ENCODE measurements around the gene CHCHD3.

Gene CHCHD3

DNA sequence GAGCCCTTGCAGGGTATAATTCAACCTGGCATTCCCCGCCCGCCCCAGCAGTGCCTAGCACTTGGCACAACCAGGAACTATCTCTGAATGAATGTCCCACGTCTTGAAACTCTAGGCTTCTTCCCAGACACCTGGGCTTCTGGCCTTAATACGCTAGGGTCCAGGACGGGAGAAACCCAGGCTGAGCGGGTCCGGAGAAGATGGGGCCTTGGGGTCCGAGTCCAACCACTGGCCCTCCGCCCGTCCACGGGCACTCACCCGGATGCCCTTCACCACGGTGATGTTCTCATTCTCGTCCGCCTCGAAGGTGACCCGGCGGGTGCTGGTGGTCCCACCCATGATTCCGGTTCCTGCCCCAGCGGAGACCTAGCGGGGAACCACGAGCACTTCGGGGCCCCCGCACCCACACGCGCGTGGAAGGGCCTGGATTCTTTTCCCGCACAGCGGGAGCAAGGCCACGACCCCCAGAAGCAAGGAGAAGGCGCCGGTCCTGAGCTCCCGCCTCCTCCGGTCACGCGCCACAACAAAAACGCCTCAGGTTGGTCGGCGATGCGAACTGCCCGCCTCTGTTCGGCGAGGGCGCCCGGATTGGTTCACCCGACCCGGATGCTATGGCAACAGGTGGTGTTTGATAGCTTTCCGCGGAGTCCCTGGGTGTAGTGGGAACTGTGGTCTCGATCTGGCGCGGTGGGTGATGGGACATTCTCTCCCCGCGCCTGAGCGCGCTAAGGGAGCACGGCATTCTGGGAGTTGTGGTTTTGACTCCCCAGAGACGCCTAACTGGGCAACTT, at the start of gene CHCHD3:
Gene CHCHD3 (minus strand): TSS at position 492 of the 791 bp plus-strand sequence. CDS start 153 bp downstream, at position 339.
- in situ Hi-C loops (cut with MboI; ENCODE audit: low sequenced_read_pairs) = no loop called here

DNA sequence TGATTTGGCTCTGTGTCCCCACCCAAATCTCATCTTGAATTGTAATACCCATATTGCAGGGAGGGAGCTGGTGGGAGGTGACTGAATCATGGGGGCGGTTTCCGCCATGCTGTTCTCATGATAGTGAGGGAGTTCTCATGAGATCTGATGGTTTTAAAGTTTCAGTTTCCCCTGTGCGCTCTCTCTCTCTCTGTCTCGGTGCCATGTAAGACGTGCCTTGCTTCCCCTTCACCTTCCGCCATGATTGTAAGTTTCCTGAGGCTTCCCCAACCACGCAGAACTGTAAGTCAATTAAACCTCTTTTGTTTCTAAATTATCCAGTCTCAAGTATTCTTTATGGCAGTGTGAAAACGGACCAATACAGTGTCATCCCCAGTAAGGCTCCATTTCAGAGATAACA, 48.3 kb upstream of the CHCHD3 start:
- in situ Hi-C loops (cut with MboI; ENCODE audit: low sequenced_read_pairs) = no loop called here

DNA sequence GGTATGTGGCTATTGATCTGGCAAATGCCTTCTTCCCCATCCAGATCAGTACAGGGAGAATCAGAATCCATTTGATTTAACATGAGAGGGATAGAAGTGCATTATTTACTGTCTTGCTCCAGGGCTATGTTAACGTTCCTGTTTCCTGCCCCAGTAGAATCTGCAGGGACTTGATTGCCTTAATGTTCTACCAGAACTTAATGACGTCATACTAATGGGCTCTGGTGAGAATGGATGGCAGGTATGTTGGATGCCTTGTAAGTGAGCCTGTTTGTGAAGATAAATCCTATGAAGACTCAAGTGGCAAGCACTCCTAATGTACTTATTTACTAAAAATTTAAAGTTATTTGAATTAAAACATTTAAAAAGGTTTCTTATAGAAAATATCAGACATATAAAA, 44.5 kb upstream of the CHCHD3 start:
- in situ Hi-C loops (cut with MboI; ENCODE audit: low sequenced_read_pairs) = no loop called here

DNA sequence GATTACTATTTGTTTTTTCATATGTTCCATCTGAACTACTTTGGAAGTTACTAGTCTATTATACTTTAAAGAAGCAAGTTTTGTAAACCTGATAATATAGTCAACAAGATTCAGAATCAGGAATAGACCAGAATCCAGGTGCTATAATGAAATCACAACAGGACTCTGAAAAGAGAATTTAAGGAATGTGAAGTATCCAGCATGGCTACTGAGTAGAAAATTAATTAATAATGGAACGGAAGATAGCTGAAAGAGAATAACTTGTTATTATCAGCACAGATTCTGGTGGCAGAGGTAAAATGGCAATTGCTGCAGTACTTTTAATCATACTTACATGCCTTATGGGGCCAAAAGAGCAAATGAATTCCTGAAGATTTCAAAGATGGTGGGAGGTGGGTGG, 43.1 kb upstream of the CHCHD3 start:
- in situ Hi-C loops (cut with MboI; ENCODE audit: low sequenced_read_pairs) = no loop called here

DNA sequence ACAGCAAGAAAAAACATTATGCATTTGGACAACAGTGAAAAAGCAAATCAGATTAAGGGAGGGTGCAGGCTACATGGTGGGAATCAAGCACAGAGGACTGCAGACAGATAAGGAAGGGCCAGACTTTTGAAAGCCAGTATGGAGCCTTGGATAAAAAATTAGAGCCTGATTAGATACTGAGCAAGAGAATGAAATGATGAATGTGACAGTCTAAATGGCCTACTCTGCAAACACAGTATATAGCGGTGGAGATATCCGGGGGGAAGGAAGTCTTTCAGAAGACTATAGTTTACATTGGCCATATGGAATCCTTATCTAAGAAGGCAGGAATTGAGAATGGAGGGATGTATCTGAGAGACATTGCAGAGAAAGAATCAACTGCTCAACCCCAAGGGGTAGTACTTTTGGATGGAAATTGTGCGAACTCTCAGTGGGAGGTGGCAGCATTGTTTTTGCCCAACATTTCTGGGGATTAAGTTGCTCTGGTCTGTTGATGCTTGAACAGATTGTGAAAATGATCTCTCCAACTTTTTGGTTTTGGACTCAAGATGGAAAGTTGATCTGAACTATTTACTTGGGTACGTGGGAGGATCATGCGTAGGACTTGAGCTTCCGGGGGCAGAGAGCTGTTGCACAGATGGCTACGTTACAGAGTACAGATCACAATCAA, 39.4 kb upstream of the CHCHD3 start:
- in situ Hi-C loops (cut with MboI; ENCODE audit: low sequenced_read_pairs) = no loop called here

DNA sequence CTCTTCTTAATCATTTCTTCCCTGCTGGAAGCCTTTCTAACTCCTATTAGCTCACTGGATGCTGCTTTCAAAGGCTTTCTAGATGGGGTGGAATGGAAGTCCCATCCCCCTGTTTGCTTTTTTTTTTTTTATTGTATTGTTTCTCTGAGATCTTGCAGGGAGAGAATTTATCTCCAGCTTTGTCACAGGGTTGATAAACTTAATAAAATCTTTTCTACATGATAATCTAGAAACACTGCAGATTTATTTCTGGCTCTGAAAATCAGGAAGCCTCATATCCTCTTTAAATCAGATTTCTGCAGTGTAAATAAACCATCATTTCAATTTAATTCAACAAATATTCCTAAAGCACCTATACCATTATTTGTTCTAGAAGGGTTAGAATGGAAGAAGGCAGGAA, 37.2 kb upstream of the CHCHD3 start:
- in situ Hi-C loops (cut with MboI; ENCODE audit: low sequenced_read_pairs) = no loop called here

DNA sequence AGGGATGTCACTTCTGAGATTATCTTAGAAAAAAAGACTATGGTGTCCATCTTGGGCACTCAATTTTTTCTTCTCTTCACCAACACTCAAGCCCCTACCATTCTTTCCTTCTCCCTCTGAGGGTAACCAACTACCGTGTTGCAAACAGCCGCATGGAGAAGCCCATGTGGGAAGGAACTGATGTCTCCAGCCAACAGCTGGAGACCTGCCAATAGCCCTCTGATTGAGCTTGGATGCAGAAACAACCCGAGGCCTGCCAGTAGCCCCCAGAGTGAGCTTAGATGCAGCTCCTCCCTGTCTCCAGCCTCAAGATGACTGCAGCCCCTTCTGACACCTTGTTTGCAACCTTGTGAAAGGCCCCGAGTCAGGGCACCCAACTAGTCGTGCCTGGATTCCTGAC, 36.4 kb upstream of the CHCHD3 start:
- in situ Hi-C loops (cut with MboI; ENCODE audit: low sequenced_read_pairs) = no loop called here

DNA sequence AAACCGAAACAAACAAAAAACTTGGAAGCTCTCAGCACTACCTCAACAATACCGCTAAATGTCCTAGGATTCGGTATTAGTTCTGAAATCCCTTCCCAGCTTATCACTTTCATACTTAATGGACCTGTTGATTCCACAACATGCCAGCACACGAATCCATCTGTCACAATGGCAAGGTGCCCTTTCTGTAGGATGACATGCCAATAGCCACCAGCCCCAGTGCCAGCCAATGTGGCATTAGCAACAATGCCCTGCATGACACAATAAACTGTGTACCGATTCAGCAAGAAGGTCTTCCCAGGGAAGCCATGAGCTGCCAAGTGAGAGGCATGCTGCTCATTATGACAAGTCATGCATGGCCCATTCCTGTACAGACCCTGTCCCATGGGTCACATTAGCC, 35.6 kb upstream of the CHCHD3 start:
- in situ Hi-C loops (cut with MboI; ENCODE audit: low sequenced_read_pairs) = no loop called here

DNA sequence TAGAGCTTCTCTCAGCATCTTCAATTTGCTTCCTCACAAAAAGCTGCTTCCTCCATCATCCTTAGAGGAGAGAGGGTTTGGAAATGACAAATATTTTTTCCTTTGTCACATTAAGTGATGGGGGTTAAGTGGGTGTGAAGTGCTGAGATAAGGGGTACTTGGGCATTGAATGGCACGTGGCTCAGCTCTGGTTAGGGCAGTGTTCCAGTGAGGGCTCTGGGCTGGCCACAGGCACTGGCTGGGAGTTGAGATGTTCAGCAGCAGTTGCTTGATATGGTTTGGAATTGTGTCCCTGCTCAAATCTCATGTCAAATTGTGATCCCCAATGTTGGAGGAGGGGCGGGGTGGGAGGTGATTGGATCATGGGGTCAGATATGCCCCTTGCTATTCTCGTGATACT, 33.7 kb upstream of the CHCHD3 start:
- in situ Hi-C loops (cut with MboI; ENCODE audit: low sequenced_read_pairs) = no loop called here

DNA sequence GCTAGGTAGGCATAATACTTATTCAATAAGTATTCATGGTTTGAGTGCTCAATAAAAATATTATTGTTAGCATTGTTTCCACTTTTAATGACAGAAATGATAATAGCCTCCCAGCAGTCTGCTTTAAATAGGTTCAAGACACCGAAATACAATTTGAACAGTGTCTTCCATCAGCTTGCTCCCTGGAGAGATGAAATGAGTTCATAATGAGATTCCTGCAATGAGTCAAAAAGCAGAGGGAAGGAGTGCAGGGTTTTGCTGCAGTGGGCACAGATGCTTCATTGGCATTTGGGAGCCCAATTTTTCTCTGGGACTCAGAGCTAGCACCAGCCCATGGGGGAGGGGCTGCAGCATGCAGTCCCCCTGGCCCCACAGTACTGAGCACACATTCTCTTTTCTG, 32.6 kb upstream of the CHCHD3 start:
- in situ Hi-C loops (cut with MboI; ENCODE audit: low sequenced_read_pairs) = no loop called here

DNA sequence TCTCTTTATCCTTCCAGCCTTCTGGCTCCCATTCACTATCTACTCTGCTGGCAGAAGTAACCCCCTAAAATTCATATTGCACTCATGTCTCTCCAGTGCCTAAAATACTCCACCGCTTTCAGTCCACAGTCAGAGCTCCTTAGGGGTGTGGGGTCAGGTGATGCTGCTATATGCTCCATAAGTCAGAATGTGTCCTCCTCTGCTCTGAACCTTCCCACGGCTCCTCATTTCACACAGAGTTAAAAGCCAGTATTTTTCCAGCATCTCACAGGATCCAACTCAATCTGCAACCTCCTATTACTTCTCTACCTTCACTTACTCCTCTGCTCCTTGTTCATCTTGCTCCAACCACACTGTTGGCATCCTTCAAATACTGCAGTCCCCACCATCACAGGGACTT, 31.1 kb upstream of the CHCHD3 start:
- in situ Hi-C loops (cut with MboI; ENCODE audit: low sequenced_read_pairs) = no loop called here

DNA sequence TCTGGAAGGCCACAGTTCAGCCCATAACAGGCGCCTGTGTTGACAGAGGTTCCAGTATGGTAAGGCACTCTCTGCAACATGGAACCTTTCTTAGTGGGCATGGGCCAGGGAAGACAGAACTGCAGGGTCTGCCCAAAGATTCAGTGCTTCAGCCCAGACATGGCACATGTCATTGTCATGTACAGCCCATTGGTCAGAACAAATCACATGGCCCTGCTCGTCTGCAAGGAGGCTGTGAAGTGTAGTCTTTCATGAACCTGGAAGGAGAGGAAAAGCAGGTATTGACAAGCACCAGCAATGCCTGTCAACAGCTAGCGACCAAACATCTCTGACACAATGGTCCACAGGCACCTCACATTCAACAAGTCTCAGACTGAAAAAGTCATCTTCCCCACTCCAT, 30.4 kb upstream of the CHCHD3 start:
- in situ Hi-C loops (cut with MboI; ENCODE audit: low sequenced_read_pairs) = no loop called here

DNA sequence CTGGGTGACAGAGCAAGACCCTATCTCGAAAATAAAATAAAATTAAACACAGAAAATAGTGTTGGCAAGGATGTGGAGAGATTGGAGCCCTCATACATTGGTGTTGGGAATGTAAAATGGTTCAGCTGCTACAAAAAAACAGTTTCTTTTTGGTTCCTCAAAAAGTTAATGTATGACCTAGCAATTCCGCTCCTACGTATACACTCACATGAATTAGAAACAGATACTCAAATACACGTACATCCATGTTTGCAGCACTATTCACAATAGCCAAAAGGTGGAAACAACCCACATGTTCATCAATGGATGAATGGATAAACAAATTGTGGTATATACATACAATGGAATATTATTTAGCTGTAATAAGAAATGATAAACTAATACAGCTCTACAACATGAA, 28.4 kb upstream of the CHCHD3 start:
- in situ Hi-C loops (cut with MboI; ENCODE audit: low sequenced_read_pairs) = no loop called here

DNA sequence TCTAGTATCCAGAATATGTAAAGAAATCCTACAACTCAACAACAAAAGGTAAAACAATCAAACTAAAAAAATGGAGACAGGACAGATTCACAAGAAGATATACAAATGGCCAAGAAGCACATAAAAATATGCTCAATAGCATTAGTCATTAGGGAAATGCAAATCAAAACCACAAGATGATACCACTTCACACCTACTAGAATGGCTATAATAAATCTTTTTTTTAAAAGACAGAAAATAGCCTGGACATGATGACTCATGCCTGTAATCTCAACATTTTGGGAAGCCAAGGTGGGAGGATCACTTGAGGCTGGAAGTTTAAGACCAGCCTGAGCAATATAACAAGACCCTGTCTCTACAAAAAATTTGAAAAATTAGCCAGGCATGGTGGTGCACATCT, 27.9 kb upstream of the CHCHD3 start:
- in situ Hi-C loops (cut with MboI; ENCODE audit: low sequenced_read_pairs) = no loop called here

DNA sequence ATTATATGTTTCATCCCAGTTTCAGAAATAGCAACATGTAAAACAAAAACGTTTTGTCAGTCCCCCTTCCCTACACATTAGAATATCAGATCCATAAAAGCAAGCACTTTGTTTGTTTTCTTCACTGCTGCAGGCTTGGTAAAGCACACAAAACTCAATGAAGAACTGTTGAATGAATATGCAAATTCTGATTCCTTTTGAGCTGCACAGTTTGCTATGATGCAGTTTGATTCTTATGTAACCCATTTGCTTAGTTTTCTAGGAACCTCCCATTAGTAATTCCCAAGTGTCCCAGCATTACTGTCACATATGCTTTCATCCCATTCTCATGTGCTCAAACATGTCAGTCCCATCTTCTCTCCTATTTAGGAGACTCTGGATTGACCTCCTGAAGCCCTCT, 26.1 kb upstream of the CHCHD3 start:
- in situ Hi-C loops (cut with MboI; ENCODE audit: low sequenced_read_pairs) = no loop called here

DNA sequence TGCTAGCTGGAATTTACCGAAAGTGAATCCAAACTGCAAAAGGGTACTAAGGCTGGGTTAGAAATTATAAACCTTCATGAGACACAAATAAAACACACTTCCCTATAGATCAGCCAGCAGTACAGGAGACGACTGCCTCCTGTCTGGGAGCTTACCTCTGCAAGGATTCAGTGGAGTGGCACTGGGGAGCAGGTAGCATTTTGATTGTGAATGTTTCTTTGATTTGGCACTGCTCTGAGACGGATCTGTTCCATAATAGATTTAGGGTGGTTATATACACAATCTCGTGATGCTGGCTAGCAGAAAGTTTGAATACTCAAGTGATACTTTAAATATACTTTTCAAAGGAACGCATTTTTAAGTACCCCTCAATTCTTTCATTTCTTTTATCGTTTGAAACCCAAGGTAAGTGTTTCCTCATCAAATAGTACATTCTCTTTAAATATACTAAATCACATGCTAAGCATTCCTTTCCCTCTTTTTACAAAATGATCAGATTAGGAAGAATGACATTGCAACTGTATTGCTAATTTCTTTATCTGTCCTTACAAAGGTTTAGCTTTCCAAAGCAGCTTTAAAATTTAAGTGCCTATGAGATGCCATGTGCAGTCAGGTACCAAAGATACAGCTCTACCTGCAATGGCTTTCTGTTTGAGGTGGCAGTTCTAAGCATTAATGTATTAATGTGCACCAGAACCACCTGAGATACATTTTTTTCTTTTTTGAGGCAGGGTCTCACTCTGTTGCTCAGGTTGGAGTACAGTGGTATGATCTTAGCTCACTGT, 20.6 kb upstream of the CHCHD3 start:
- in situ Hi-C loops (cut with MboI; ENCODE audit: low sequenced_read_pairs) = no loop called here

DNA sequence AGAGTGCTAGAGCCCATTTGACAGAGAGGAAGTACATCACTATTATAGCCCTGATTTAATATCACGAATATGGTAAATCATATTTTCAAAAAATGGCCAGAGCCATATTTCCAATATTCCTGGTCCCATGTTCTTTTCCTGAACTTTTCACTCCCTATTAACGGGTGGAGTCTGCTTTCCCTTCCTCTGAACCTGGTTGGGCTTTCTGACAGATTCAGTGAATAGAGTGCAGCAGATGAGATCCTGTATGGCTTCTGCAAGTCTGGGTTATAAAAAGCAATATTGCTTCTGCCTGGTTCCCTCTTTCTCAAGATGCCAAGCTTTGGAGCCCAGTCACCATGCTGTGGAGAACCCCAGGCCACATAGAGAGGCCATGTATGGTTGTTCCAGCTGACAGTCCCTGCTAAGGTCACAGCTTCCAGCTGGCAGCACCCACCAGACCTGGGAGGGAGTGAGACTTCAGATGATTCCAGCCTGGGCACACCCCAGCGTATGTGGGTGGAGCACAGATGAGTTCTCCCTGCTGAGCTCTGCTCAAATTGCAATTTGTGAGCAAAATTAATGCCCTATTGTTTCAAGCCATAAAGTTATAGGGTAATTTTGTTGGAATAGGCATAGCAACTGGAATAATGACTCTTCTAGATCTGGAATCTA, 17.9 kb upstream of the CHCHD3 start:
- in situ Hi-C loops (cut with MboI; ENCODE audit: low sequenced_read_pairs) = no loop called here

DNA sequence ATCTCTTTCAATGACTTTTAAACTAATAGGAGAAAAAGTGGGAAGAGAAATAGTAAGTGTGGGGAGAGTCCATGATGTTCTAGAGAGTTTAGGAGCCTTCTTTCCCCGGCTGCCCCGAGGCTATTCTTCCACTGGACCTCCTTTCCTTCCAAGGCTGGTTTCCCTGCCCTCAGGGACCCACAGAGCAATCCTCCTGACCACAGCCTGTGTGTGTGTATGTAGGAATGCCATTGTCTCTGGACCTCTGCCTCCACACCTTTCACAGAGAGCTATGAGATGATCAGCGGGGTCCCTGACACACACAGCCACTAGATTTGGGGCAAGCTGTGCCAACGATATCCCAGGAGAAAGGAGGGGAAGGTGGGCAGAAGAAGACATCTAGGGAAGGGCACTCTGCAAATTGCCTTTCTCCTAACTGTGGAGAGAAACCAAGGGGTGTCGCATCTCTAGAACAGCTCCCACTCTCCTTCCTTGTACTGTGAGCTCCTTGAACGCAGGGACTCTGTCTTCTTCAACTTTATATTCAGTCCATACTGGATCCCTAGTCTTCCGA, 13.3 kb upstream of the CHCHD3 start:
- in situ Hi-C loops (cut with MboI; ENCODE audit: low sequenced_read_pairs) = no loop called here

DNA sequence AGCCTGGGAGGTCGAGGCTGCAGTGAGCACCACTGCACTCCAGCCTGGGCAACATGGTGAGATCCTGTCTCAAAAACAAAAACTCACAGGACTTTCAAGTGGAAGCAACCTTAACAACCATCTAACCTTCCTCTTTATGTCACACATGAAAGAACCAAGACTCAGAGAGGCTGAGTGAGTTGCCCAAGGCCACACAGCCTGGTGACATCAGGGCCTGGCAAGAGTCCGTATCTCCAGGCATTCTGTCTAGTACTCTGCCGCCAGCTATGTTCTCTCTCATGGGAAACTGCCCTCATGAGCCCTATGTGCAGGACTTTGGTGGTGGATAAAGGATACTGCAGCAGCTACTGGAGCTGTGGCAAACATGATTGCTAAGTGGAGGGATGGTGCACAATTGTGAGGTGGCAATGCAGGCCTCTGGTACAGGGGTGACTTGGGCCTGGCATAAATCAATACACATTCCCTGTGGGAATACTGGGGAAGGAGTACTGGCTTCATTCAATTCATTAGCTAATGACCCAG, 10.1 kb upstream of the CHCHD3 start:
- in situ Hi-C loops (cut with MboI; ENCODE audit: low sequenced_read_pairs) = no loop called here

DNA sequence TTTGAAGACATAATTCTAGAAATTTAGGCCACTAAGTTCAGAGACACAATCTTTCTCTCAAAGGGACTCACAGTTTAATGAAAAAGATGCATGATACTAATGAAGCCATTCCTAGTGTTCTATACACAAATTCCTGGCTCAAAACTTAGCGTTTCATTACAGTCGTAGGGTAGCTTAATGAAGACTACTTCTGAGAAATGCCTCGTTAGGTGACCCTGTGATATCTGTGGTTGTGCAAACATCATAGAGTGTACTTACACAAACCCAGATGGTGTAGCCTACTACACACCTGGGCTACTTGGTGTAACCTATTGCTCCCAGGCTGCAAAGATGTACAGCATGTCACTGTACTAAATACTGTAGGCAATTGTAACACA, 488 bp upstream of the CHCHD3 start:
- in situ Hi-C loops (cut with MboI; ENCODE audit: low sequenced_read_pairs) = no loop called here

DNA sequence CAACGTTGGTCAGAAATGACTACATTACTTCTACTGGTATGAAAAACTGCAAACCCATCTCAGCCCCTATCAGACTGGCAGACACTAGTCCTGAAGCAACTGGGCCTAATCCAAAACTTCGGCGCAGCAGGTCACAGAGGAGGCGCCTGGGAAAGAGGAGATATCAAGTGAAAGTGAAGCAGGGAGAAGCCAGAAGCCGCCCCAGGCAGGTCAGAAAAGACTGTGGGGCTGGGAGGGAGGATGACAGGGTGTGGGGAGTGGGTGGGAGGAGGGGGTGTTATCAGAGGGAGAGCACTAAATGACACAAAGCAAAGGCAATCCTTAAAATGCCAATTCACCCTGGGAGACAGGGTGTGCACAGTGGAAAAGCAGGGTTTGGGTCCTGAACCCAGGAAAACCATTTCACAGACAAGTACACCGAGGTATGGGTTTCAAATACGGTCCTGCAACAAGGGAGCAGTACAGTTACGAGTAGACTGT, 731 bp downstream of the CHCHD3 start:
- in situ Hi-C loops (cut with MboI; ENCODE audit: low sequenced_read_pairs) = no loop called here
